GM12878 (cell line): ENCODE measurements around the gene ROCK1.

Experiments
- CBX5 ChIP-seq: sonication (generic); IDR thresholded peaks from 2 replicates; pipeline ENCODE4 v1.6.1; 2016; ENCODE audit warnings: low read depth, moderate library complexity, mild to moderate bottlenecking, inconsistent platforms
- EZH2 ChIP-seq: IDR thresholded peaks from 2 replicates; pipeline ENCODE4 v1.6.1; 2012; ENCODE audit warnings: low read depth, mild to moderate bottlenecking, control low read depth, inconsistent platforms, low read length, borderline replicate concordance; ENCODE audit not compliant: control insufficient read depth
- FOS ChIP-seq: IDR thresholded peaks from 3 replicates; pipeline ENCODE4 v1.6.1; 2011; ENCODE audit warnings: borderline replicate concordance; ENCODE audit not compliant: insufficient read length; ENCODE audit errors: extremely low read depth
- MYC ChIP-seq: IDR thresholded peaks from 2 replicates; pipeline ENCODE4 v1.6.1; 2011; ENCODE audit warnings: mild to moderate bottlenecking, low read length, moderate library complexity, inconsistent platforms; ENCODE audit not compliant: insufficient read depth, insufficient replicate concordance, insufficient read length, severe bottlenecking
- NRF1 ChIP-seq: conservative IDR thresholded peaks from 2 replicates; pipeline ENCODE4 v1.6.1; 2011; ENCODE audit warnings: mild to moderate bottlenecking, low read depth, low read length, improper control_type of control experiment
- POU2F2 ChIP-seq: IDR thresholded peaks from 3 replicates; pipeline ENCODE4 v1.6.1; 2011; ENCODE audit warnings: low read depth, mild to moderate bottlenecking, low read length, borderline replicate concordance
- ZNF24 ChIP-seq: fragments of 450-650 bp; IDR thresholded peaks from 2 replicates; pipeline ENCODE4 v1.6.1; 2017; ENCODE audit warnings: antibody characterized with exemption, mild to moderate bottlenecking
- ZNF274 ChIP-seq: IDR thresholded peaks from one replicate; pipeline ENCODE4 v1.8.0; 2011; ENCODE audit not compliant: insufficient read length, insufficient read depth
- TF ChIP-seq, protein P1 (sequence below): IDR thresholded peaks from 2 replicates; pipeline ENCODE4 v1.6.1; 2011; ENCODE audit warnings: mild to moderate bottlenecking, low read depth, low read length, moderate library complexity; ENCODE audit not compliant: insufficient replicate concordance
- TF ChIP-seq, protein P2 (sequence below): IDR thresholded peaks from 2 replicates; pipeline ENCODE4 v1.6.1; 2011; ENCODE audit warnings: low read depth, mild to moderate bottlenecking, low read length, moderate library complexity, borderline replicate concordance; ENCODE audit errors: extremely low read depth
- TF ChIP-seq, protein P3 (sequence below), 3 experiments: IDR thresholded peaks in 2 of 3; conservative IDR thresholded peaks in 1 of 3; 2 replicates each; pipeline ENCODE4 v1.5.1; 2011; ENCODE audit warnings: low read depth in 3 of 3, low read length in 3 of 3, mild to moderate bottlenecking in 3 of 3, control low read depth in 2 of 3, moderate library complexity in 2 of 3, inconsistent platforms in 1 of 3, mixed read lengths in 1 of 3; ENCODE audit not compliant: control insufficient read depth in 2 of 3, insufficient read depth in 1 of 3; ENCODE audit errors: extremely low read depth in 1 of 3
- TF ChIP-seq, protein P4 (sequence below): IDR thresholded peaks from 2 replicates; pipeline ENCODE4 v1.6.1; 2012; ENCODE audit warnings: low read depth, low read length, improper control_type of control experiment
- TF ChIP-seq, protein P5 (sequence below): fragments of 450-650 bp; IDR thresholded peaks from 2 replicates; pipeline ENCODE4 v1.6.1; 2016; ENCODE audit warnings: mild to moderate bottlenecking

DNA sequence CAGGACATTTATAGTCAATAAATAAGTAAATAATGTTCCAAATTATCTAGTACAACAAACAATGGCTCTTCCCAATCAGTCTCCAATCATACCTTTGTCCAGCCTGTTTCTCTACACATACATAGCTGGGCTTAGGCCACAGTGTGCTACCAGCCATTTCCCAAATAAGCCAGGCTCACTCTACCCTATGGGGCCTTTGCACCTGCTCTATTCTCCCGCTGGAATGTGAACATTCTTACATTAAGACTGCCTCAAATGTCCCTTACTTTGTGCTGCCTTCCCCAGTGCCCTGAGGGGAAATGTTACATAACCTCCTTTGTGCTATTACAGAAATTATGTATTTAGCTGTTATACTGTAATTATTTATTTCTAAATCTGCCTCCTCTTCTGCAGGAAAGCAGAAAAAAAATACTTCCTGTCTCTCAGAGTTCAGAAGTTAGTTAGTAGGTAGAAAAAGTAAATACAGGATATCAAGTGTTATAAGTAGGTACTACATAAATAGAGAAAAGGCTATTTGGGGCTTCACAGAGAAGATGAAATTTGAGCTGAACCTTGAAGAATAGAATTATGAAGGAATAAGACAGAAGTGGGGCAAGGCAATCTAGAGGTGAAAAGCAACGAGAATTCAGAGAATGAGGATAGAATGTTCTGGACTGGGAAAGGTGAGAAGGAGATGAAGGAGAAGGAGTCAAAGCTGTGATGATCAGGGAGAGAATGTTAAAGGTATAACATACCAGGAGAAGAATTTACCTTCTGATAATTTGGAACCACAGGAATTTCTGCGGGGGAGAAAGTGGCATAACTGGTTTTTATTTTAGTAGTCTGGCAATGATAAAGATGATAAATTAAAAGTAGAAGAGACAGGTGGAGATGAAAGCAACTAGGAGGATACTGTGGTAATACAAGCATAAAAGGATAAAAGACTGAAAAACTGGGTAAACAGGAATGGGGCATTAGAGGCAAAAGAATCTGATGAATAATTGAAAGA, 37.0 kb downstream of the ROCK1 start:
- no peak for TF ChIP-seq FOS
- TF ChIP-seq, protein P1, sequence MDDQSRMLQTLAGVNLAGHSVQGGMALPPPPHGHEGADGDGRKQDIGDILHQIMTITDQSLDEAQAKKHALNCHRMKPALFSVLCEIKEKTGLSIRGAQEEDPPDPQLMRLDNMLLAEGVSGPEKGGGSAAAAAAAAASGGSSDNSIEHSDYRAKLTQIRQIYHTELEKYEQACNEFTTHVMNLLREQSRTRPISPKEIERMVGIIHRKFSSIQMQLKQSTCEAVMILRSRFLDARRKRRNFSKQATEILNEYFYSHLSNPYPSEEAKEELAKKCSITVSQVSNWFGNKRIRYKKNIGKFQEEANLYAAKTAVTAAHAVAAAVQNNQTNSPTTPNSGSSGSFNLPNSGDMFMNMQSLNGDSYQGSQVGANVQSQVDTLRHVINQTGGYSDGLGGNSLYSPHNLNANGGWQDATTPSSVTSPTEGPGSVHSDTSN = no peak
- TF ChIP-seq, protein P2, sequence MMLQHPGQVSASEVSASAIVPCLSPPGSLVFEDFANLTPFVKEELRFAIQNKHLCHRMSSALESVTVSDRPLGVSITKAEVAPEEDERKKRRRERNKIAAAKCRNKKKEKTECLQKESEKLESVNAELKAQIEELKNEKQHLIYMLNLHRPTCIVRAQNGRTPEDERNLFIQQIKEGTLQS = no peak
- TF ChIP-seq, protein P3, sequence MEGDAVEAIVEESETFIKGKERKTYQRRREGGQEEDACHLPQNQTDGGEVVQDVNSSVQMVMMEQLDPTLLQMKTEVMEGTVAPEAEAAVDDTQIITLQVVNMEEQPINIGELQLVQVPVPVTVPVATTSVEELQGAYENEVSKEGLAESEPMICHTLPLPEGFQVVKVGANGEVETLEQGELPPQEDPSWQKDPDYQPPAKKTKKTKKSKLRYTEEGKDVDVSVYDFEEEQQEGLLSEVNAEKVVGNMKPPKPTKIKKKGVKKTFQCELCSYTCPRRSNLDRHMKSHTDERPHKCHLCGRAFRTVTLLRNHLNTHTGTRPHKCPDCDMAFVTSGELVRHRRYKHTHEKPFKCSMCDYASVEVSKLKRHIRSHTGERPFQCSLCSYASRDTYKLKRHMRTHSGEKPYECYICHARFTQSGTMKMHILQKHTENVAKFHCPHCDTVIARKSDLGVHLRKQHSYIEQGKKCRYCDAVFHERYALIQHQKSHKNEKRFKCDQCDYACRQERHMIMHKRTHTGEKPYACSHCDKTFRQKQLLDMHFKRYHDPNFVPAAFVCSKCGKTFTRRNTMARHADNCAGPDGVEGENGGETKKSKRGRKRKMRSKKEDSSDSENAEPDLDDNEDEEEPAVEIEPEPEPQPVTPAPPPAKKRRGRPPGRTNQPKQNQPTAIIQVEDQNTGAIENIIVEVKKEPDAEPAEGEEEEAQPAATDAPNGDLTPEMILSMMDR (IDR thresholded peaks at IDR 0.05 in 2 of 3, conservative IDR thresholded peaks at IDR 0.05 in 1 of 3; ENCODE audit: control insufficient read depth in 2 of 3, extremely low read depth in 1 of 3, insufficient read depth in 1 of 3, low read depth in 3 of 3, low read length in 3 of 3) = no peak
- TF ChIP-seq, protein P4, sequence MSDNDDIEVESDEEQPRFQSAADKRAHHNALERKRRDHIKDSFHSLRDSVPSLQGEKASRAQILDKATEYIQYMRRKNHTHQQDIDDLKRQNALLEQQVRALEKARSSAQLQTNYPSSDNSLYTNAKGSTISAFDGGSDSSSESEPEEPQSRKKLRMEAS = no peak
- TF ChIP-seq ZNF274 = no peak
- TF ChIP-seq ZNF24 = no peak
- TF ChIP-seq, protein P5, sequence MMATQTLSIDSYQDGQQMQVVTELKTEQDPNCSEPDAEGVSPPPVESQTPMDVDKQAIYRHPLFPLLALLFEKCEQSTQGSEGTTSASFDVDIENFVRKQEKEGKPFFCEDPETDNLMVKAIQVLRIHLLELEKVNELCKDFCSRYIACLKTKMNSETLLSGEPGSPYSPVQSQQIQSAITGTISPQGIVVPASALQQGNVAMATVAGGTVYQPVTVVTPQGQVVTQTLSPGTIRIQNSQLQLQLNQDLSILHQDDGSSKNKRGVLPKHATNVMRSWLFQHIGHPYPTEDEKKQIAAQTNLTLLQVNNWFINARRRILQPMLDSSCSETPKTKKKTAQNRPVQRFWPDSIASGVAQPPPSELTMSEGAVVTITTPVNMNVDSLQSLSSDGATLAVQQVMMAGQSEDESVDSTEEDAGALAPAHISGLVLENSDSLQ = no peak
- TF ChIP-seq CBX5 = no peak
- TF ChIP-seq NRF1 = no peak
- TF ChIP-seq MYC = no peak
- TF ChIP-seq EZH2 = no peak
- no peak for TF ChIP-seq POU2F2
